CD8-positive, alpha-beta memory T cell (primary cell): Measurements from ENCODE around the gene MACF1. TPM values are rescaled to one million over a fixed set of nuclear protein-coding genes. Genes with fewer than 3 reads are reported as not detected.

Experiments used
- CTCF ChIA-PET: fragments of 350-600 bp; sonication (Branson Sonifier 250); formaldehyde crosslinking; loops from one replicate; lab custom pipeline; 2021; ENCODE audit warnings: antibody characterized with exemption; lab: Charles Lee
- POLR2A ChIA-PET: fragments of 350-600 bp; sonication (Branson Sonifier 250); formaldehyde crosslinking; loops from one replicate; lab custom pipeline; 2021; ENCODE audit warnings: antibody characterized with exemption; lab: Charles Lee
- DNase-seq, 5 donors: peaks; one replicate each; pipeline versions ENCODE4 v3.0.0 to v3.0.0-alpha.2; 2020 to 2022; ENCODE audit warnings: mixed read lengths in 1 of 5
- H3K27ac ChIP-seq: one replicate; pipeline ENCODE4 v1.7.0; 2013; ENCODE audit warnings: low read depth, mild to moderate bottlenecking, low read length, moderate library complexity
- H3K27me3 ChIP-seq: 2 replicates; pipeline ENCODE4 v1.7.0; 2013; ENCODE audit warnings: low read length, mild to moderate bottlenecking; ENCODE audit not compliant: insufficient read depth, poor library complexity, severe bottlenecking
- H3K36me3 ChIP-seq: 2 replicates; pipeline ENCODE4 v1.7.0; 2013; ENCODE audit warnings: mild to moderate bottlenecking, low read length, moderate library complexity; ENCODE audit not compliant: insufficient read depth
- H3K4me1 ChIP-seq: 2 replicates; pipeline ENCODE4 v1.7.0; 2013; ENCODE audit warnings: mild to moderate bottlenecking, low read length, moderate library complexity; ENCODE audit not compliant: insufficient read depth
- H3K4me3 ChIP-seq: 2 replicates; pipeline ENCODE4 v1.7.0; 2013; ENCODE audit warnings: mild to moderate bottlenecking, low read length
- H3K9me3 ChIP-seq: 2 replicates; pipeline ENCODE4 v1.7.0; 2013; ENCODE audit warnings: mild to moderate bottlenecking, low read length
- H3K27ac Mint-ChIP-seq, 8 donors: one replicate each; pipeline ENCODE4 v1.8.0; 2020 to 2021; ENCODE audit warnings: mixed read lengths in 8 of 8, mild to moderate bottlenecking in 6 of 8, inconsistent platforms in 3 of 8, moderate library complexity in 3 of 8
- H3K27me3 Mint-ChIP-seq, 2 donors: one replicate each; pipeline ENCODE4 v1.8.0; 2020 to 2021; ENCODE audit warnings: mixed read lengths in 2 of 2, mild to moderate bottlenecking in 1 of 2, moderate library complexity in 1 of 2
- H3K36me3 Mint-ChIP-seq, 3 donors: one replicate each; pipeline ENCODE4 v1.8.0; 2020 to 2021; ENCODE audit warnings: mixed read lengths in 3 of 3, inconsistent platforms in 1 of 3, mild to moderate bottlenecking in 1 of 3
- H3K4me1 Mint-ChIP-seq, 3 donors: one replicate each; pipeline ENCODE4 v1.8.0; 2020 to 2021; ENCODE audit warnings: mixed read lengths in 3 of 3, inconsistent platforms in 1 of 3, mild to moderate bottlenecking in 1 of 3
- H3K4me3 Mint-ChIP-seq, 7 donors: one replicate each; pipeline ENCODE4 v1.8.0; 2020 to 2021; ENCODE audit warnings: mixed read lengths in 7 of 7, mild to moderate bottlenecking in 6 of 7, moderate library complexity in 4 of 7, inconsistent platforms in 2 of 7
- H3K9me3 Mint-ChIP-seq, 5 donors: one replicate each; pipeline ENCODE4 v1.8.0; 2020 to 2022; ENCODE audit warnings: mixed read lengths in 5 of 5, mild to moderate bottlenecking in 3 of 5, moderate library complexity in 2 of 5, inconsistent platforms in 1 of 5
- polyA plus RNA-seq: library from polyadenylated mRNA; unstranded; fragments of 300-500 nt; fragmentation: Illumina TruSeq; gene quantifications from one replicate; pipeline ENCODE4 v1.2.3, GENCODE V29; 2021
- total RNA-seq, 2 experiments: library from RNA; stranded (reverse); gene quantifications; one replicate each; pipeline ENCODE4 v1.2.3, GENCODE V29; 2021

Gene MACF1
- total and polyA plus RNA-seq, 3 experiments from 2014 or later = 87.6 to 154 (median 151) TPM

DNA sequence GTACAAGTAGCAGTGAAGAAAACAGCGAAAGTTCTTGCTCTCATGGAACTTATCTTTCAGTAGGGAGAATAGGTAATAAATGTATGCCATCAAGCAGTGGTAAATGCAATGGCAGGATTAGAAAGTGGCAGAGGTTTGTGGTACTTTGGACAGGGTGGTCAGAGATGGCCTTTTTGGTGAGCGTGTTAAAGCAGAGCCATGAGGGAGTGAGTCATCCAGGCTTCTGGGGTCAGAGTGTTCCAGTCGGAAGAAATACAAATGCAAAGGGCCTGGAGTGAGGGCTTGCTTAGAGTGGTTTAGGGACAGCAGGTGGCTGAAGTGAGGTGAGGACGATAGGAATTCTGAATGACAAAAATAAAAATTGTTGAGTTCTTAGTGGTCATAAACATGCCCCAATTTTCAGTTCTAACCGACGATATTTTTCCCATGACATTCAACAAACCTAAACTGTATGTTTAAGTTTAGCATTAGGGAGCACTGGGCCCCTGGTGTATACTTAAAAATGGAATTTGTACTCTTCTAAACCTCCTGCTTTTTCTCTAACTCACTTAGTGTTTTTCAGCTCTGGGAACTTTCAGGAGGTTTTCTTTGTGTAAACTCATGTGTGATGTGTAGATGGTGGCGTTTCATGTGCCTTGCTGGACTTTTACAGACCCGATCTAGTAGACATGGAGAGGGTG lies 78.2 kb downstream of the MACF1 start:
- Mint-ChIP-seq H3K4me3 (no peak overlapping the region), H3K9me3 (no peaks in the 10 kb centered on the region), H3K27ac (peak overlapping the region in 6 of 8 donors; percentile 33 to 84 (median 66)), H3K36me3 (peaks cover 0 to 59% (median 28%) of the 10 kb centered on the region in 3 donors), H3K4me1 (peaks cover 18 to 24% (median 22%) of the 10 kb centered on the region in 3 donors), H3K27me3 (no peaks in the 10 kb centered on the region)
- H3K9me3 ChIP-seq = no peaks in the 10 kb centered on the region
- no peak for DNase-seq
- H3K4me1 ChIP-seq = peaks cover 14% of the 10 kb centered on the region
- H3K36me3 ChIP-seq = peaks cover 47% of the 10 kb centered on the region
- no peak overlapping the region for H3K27ac ChIP-seq
- H3K4me3 ChIP-seq = no peak overlapping the region
- no peaks in the 10 kb centered on the region for H3K27me3 ChIP-seq
- ChIA-PET POLR2A (no interaction called here), CTCF (interaction anchor here (1.6 kb wide), 1 partner anchor 90 kb away, joined by 3 read pairs; no protein-coding TSS in a partner anchor)

DNA sequence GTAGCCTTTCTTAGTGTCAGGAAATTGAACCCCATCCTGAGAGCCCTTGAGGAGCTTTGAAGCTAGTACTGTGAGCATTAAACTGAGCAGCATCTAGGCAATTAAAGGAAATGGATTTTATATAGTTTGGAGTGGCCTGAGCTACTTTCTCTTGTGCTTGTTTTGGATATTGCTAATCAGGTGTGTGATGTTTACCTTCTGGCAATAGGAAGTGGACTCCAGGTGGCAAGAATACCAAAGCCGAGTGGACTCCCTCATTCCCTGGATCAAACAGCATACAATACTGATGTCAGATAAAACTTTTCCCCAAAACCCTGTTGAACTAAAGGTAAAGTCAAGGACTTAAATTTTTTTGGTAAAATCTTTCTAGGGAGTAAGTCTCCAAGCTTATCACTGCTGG lies 79.4 kb downstream of the MACF1 start:
- Histone ChIP-seq H3K4me1 (peaks cover 3% of the 10 kb centered on the region), H3K27ac (no peak overlapping the region), H3K27me3 (no peaks in the 10 kb centered on the region), H3K9me3 (no peaks in the 10 kb centered on the region), H3K4me3 (no peak overlapping the region), H3K36me3 (peaks cover 51% of the 10 kb centered on the region)
- CTCF ChIA-PET = interaction anchor here (1.6 kb wide), 1 partner anchor 91 kb away, joined by 3 read pairs; no protein-coding TSS in a partner anchor
- peaks cover 6 to 12% (median 12%) of the 10 kb centered on the region in 3 donors for H3K4me1 Mint-ChIP-seq
- no peaks in the 10 kb centered on the region for H3K9me3 Mint-ChIP-seq
- no peaks in the 10 kb centered on the region for H3K27me3 Mint-ChIP-seq
- POLR2A ChIA-PET = interaction anchor here (0.5 kb wide), 1 partner anchor 99 kb away, joined by 4 read pairs; no protein-coding TSS in a partner anchor
- H3K4me3 Mint-ChIP-seq = no peak overlapping the region
- DNase-seq = no peak
- peaks cover 0 to 66% (median 29%) of the 10 kb centered on the region in 3 donors for H3K36me3 Mint-ChIP-seq
- H3K27ac Mint-ChIP-seq = peak overlapping the region in 5 of 8 donors; percentile 9 to 64 (median 38)

DNA sequence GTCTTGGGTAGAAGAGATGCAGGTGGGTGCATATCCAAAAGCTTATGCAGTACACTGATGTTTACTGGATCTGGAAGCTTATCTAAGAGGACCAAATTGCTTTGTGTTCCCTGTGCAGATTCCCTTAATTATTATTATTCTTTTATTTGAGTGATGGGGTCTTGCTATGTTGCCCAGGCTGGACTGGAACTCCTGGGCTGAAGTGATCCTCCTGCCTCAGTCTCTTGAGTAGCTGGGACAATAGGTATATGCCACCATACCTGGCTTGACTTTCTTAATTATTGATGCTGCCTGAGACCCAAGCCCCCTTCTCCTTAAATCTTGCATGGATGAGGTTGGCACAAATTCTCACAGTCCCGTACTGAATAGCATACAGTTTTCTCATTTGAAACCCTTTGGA lies 83.0 kb downstream of the MACF1 start:
- Histone ChIP-seq H3K9me3 (no peaks in the 10 kb centered on the region), H3K4me1 (no peaks in the 10 kb centered on the region), H3K36me3 (peaks cover 62% of the 10 kb centered on the region), H3K4me3 (no peak overlapping the region), H3K27ac (no peak overlapping the region), H3K27me3 (no peaks in the 10 kb centered on the region)
- POLR2A ChIA-PET = no interaction called here
- Mint-ChIP-seq H3K4me1 (peaks cover 0 to 9% (median 6%) of the 10 kb centered on the region in 3 donors), H3K9me3 (no peaks in the 10 kb centered on the region), H3K36me3 (peaks cover 8 to 84% (median 42%) of the 10 kb centered on the region in 3 donors), H3K27me3 (no peaks in the 10 kb centered on the region), H3K27ac (peak overlapping the region in 1 of 8 donors; percentile 38), H3K4me3 (no peak overlapping the region)
- CTCF ChIA-PET = interaction anchor here (1.1 to 3.1 kb wide), 4 partner anchors 25 to 189 kb away, joined by 3 to 12 read pairs (median 3); no protein-coding TSS in a partner anchor
- no peak for DNase-seq

DNA sequence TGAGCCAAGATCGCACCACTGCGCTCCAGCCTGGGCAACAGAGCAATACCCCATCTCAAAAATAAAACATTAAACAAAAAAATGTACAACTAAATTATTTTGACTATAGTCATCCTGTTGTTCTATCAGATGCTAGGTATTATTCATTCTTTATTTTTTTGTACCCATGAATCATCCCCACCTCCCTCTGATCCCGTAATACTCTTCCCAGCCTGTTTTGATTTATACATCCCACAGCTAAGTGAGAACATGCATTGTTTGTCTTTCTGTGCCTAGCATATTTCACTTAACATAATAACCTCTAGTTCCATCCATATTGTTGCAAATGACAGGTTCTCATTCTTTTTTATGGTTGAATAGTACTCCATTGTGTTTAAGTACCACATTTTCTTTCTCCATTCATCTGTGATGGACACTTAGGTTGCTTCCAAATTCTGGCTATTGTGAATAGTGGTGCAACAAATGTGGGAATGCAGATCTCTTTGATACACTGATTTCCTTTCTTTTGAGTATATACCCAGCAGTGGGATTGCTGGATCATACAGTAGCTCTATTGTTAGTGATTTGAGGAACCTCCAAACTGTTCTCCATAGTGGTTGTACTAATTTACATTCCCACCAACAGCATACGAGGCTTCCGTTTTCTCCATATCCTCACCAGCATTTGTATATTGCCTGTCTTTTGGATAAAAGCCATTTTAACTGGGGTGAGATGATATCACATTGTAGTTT lies 84.4 kb downstream of the MACF1 start:
- H3K4me3 Mint-ChIP-seq = no peak overlapping the region
- no peaks in the 10 kb centered on the region for H3K27me3 Mint-ChIP-seq
- H3K4me1 Mint-ChIP-seq = peaks cover 0 to 9% (median 5%) of the 10 kb centered on the region in 3 donors
- Histone ChIP-seq H3K36me3 (peaks cover 61% of the 10 kb centered on the region), H3K27ac (no peak overlapping the region), H3K4me1 (no peaks in the 10 kb centered on the region), H3K27me3 (no peaks in the 10 kb centered on the region), H3K4me3 (no peak overlapping the region), H3K9me3 (no peaks in the 10 kb centered on the region)
- peaks cover 8 to 84% (median 35%) of the 10 kb centered on the region in 3 donors for H3K36me3 Mint-ChIP-seq
- DNase-seq = no peak
- ChIA-PET POLR2A (interaction anchor here (0.7 kb wide), 1 partner anchor 30 kb away, joined by 8 read pairs; no protein-coding TSS in a partner anchor), CTCF (interaction anchor here (1.2 to 3.1 kb wide), 2 partner anchors 97 to 105 kb away, joined by 3 to 12 read pairs; no protein-coding TSS in a partner anchor)
- H3K27ac Mint-ChIP-seq = peak overlapping the region in 3 of 8 donors; percentile 21 to 58 (median 25)
- H3K9me3 Mint-ChIP-seq = no peaks in the 10 kb centered on the region

DNA sequence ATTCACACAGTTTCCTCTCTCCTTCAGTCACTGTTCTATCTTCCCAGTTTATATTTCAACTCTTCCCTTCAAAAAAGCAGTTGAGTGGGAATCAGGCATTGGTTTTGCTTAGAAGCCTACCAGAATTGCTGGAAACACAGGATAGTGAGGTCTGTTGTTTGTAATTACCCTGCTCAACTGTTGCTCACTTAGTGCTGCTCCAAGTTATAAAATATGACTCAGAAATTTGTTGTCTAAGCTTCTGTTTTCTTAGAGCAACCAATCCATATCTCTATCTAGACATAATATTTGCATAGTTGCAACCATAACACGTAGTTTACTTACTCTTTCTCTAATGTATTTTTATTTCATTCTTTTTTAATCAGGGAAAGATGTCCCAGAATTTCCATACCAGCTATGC lies 87.9 kb downstream of the MACF1 start:
- no peaks in the 10 kb centered on the region for H3K27me3 Mint-ChIP-seq
- Histone ChIP-seq H3K27ac (no peak overlapping the region), H3K27me3 (no peaks in the 10 kb centered on the region), H3K36me3 (peaks cover 63% of the 10 kb centered on the region), H3K4me3 (no peak overlapping the region), H3K9me3 (no peaks in the 10 kb centered on the region), H3K4me1 (no peaks in the 10 kb centered on the region)
- ChIA-PET POLR2A (no interaction called here), CTCF (interaction anchor here (1.4 to 1.6 kb wide), 2 partner anchors 34 to 100 kb away, joined by 3 to 5 read pairs; no protein-coding TSS in a partner anchor)
- H3K36me3 Mint-ChIP-seq = peaks cover 14 to 85% (median 36%) of the 10 kb centered on the region in 3 donors
- no peak overlapping the region for H3K4me3 Mint-ChIP-seq
- no peak for DNase-seq
- peak overlapping the region in 1 of 8 donors; percentile 35 for H3K27ac Mint-ChIP-seq
- H3K9me3 Mint-ChIP-seq = no peaks in the 10 kb centered on the region
- peaks cover 0 to 8% (median 4%) of the 10 kb centered on the region in 3 donors for H3K4me1 Mint-ChIP-seq

DNA sequence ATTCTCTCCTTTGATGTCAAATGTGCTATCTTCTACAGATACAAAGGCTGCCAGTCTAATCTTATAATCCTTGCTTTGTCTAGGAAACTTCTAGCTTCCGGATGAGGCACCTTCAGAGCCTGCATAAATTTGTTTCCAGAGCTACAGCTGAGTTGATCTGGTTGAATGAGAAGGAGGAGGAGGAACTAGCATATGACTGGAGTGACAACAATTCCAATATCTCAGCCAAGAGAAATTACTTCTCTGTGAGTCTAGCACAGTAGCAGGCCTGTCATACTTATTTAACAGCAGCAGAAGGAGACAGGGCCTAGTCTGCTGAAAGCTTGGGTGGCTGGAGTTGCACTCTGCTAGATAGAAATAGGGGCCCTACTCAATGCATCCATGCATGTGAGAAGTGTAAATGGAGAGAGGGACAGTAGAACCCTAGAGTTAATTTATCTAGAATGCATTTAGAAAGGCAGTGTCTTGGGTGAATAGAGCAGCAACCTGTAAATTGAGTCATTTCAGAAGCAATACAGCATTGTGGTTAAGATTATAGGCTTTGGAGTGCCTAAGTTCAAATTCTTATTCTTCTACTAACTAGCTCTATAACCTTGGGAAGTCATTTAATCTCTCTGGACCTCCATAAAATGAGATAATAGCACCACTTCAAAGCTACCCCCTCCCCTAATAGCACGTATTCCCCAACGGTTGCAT lies 89.0 kb downstream of the MACF1 start:
- no peak overlapping the region for H3K4me3 Mint-ChIP-seq
- Histone ChIP-seq H3K9me3 (no peaks in the 10 kb centered on the region), H3K4me3 (no peak overlapping the region), H3K27me3 (no peaks in the 10 kb centered on the region), H3K36me3 (peaks cover 65% of the 10 kb centered on the region), H3K4me1 (no peaks in the 10 kb centered on the region), H3K27ac (no peak overlapping the region)
- peak overlapping the region in 4 of 8 donors; percentile 13 to 74 (median 42) for H3K27ac Mint-ChIP-seq
- ChIA-PET CTCF (interaction anchor here (1.4 kb wide), 1 partner anchor 35 kb away, joined by 3 read pairs; no protein-coding TSS in a partner anchor), POLR2A (no interaction called here)
- H3K4me1 Mint-ChIP-seq = peaks cover 0 to 8% (median 4%) of the 10 kb centered on the region in 3 donors
- no peaks in the 10 kb centered on the region for H3K9me3 Mint-ChIP-seq
- H3K27me3 Mint-ChIP-seq = no peaks in the 10 kb centered on the region
- H3K36me3 Mint-ChIP-seq = peaks cover 20 to 84% (median 39%) of the 10 kb centered on the region in 3 donors
- no peak for DNase-seq

DNA sequence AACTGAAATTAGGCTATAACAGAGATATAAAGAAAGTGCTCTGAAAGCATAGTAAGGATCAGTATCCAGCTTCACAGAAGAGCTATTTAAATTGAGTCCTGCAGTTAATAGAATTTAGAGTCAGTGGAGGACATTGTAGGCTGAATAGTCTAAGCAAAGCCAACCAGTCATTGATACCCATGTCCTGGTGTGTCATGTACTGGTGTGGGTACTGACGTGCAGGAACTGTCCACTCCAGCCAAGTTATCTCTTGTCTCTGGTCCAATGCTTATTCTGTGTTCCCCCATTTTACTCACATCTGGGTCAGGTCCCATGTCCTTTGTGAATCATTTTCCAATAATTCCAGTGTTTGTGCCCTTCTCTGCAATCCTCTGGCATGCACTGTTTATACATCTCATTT lies 90.0 kb downstream of the MACF1 start:
- Histone ChIP-seq H3K27ac (no peak overlapping the region), H3K9me3 (no peaks in the 10 kb centered on the region), H3K27me3 (no peaks in the 10 kb centered on the region), H3K4me1 (no peaks in the 10 kb centered on the region), H3K36me3 (peaks cover 65% of the 10 kb centered on the region), H3K4me3 (no peak overlapping the region)
- CTCF ChIA-PET = no interaction called here
- H3K36me3 Mint-ChIP-seq = peaks cover 20 to 85% (median 36%) of the 10 kb centered on the region in 3 donors
- POLR2A ChIA-PET = no interaction called here
- no peak overlapping the region for H3K4me3 Mint-ChIP-seq
- DNase-seq = no peak
- H3K27ac Mint-ChIP-seq = peak overlapping the region in 4 of 8 donors; percentile 19 to 66 (median 48)
- peaks cover 0 to 8% (median 2%) of the 10 kb centered on the region in 3 donors for H3K4me1 Mint-ChIP-seq
- no peaks in the 10 kb centered on the region for H3K9me3 Mint-ChIP-seq
- no peaks in the 10 kb centered on the region for H3K27me3 Mint-ChIP-seq
